HepG2 (cell line): ENCODE measurements around the gene JSRP1.

Experiments
- EP300 ChIP-seq, 3 experiments: sonication (generic) in 1 of 3; formaldehyde crosslinking in 1 of 3; IDR thresholded peaks; 2 replicates each; pipeline versions ENCODE4 v1.5.1 to v1.6.1; 2011 to 2020; ENCODE audit warnings: low read depth in 2 of 3, low read length in 2 of 3, borderline replicate concordance in 1 of 3, improper control_type of control experiment in 1 of 3, mild to moderate bottlenecking in 1 of 3, missing genetic modification reagents in 1 of 3, moderate library complexity in 1 of 3
- FOXM1 ChIP-seq: sonication (generic); formaldehyde crosslinking; IDR thresholded peaks from 2 replicates; pipeline ENCODE4 v1.5.0; 2020; ENCODE audit warnings: missing genetic modification reagents
- TF ChIP-seq, protein P1 (sequence below): sonication (generic); formaldehyde crosslinking; IDR thresholded peaks from 2 replicates; pipeline ENCODE4 v1.5.0; 2020; ENCODE audit warnings: mild to moderate bottlenecking, missing genetic modification reagents, moderate library complexity
- TF ChIP-seq, protein P2 (sequence below): IDR thresholded peaks from 2 replicates; pipeline ENCODE4 v1.6.1; 2012; ENCODE audit warnings: low read length, improper control_type of control experiment

DNA sequence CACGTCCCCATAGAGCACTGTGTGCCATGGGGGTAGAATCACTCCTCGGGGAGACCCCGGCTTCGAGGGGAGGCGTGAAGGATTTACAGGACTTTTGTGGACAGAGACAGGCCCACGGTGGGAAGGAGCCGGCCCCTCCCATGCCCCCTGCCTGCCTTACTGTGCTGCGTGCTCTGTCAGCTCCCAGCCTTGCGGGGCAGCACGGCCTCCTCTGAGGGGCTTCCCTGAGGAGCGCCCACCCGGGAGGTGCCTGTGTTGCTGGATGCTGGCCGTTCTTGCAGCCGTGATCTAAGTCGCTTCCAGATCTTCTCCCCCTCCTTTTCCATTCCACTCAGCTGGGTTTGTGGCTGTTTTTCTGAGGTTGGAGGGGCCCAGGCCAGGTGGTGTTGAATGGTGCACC lies 49.2 kb downstream of the JSRP1 start:
- no peak for TF ChIP-seq EP300 (IDR thresholded peaks at IDR 0.05; ENCODE audit: low read depth in 2 of 2, low read length in 2 of 2)
- TF ChIP-seq EP300 (CRISPR knock-in tag; IDR thresholded peaks at IDR 0.05; ENCODE audit: borderline replicate concordance), result no peak
- TF ChIP-seq FOXM1 (CRISPR knock-in tag), result no peak
- TF ChIP-seq, protein P1, sequence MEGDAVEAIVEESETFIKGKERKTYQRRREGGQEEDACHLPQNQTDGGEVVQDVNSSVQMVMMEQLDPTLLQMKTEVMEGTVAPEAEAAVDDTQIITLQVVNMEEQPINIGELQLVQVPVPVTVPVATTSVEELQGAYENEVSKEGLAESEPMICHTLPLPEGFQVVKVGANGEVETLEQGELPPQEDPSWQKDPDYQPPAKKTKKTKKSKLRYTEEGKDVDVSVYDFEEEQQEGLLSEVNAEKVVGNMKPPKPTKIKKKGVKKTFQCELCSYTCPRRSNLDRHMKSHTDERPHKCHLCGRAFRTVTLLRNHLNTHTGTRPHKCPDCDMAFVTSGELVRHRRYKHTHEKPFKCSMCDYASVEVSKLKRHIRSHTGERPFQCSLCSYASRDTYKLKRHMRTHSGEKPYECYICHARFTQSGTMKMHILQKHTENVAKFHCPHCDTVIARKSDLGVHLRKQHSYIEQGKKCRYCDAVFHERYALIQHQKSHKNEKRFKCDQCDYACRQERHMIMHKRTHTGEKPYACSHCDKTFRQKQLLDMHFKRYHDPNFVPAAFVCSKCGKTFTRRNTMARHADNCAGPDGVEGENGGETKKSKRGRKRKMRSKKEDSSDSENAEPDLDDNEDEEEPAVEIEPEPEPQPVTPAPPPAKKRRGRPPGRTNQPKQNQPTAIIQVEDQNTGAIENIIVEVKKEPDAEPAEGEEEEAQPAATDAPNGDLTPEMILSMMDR (CRISPR knock-in tag), result no peak
- TF ChIP-seq, protein P2, sequence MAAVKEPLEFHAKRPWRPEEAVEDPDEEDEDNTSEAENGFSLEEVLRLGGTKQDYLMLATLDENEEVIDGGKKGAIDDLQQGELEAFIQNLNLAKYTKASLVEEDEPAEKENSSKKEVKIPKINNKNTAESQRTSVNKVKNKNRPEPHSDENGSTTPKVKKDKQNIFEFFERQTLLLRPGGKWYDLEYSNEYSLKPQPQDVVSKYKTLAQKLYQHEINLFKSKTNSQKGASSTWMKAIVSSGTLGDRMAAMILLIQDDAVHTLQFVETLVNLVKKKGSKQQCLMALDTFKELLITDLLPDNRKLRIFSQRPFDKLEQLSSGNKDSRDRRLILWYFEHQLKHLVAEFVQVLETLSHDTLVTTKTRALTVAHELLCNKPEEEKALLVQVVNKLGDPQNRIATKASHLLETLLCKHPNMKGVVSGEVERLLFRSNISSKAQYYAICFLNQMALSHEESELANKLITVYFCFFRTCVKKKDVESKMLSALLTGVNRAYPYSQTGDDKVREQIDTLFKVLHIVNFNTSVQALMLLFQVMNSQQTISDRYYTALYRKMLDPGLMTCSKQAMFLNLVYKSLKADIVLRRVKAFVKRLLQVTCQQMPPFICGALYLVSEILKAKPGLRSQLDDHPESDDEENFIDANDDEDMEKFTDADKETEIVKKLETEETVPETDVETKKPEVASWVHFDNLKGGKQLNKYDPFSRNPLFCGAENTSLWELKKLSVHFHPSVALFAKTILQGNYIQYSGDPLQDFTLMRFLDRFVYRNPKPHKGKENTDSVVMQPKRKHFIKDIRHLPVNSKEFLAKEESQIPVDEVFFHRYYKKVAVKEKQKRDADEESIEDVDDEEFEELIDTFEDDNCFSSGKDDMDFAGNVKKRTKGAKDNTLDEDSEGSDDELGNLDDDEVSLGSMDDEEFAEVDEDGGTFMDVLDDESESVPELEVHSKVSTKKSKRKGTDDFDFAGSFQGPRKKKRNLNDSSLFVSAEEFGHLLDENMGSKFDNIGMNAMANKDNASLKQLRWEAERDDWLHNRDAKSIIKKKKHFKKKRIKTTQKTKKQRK, result no peak
